ENCODE data around the gene PTRHD1. TPM values are rescaled to one million over a fixed set of nuclear protein-coding genes. Genes with fewer than 3 reads are reported as not detected.

Gene PTRHD1
- total and polyA plus RNA-seq, 2 of the 8 experiments (the other 6 are each of a cell fraction or from before 2014, with no cell fraction given): 46.2 to 91.9 TPM

- no peak for TF ChIP-seq HDAC2 (IDR thresholded peaks at IDR 0.05; ENCODE audit: borderline replicate concordance in 1 of 2, low read depth in 2 of 2, low read length in 2 of 2)
- Histone ChIP-seq H3K4me3 (ENCODE audit: extremely low read depth in 1 of 4, insufficient read depth in 2 of 4, low read depth in 3 of 4, low read length in 4 of 4) (no peak overlapping the region), H3K4ac (replicated peaks; ENCODE audit: insufficient read length, low read depth, low read length) (no peak overlapping the region), H3K79me2 (ENCODE audit: control insufficient read depth in 1 of 2, insufficient read depth in 2 of 2, low read length in 2 of 2) (no peaks in the 10 kb centered on the region), H4K91ac (replicated peaks; ENCODE audit: insufficient read length, low read length) (no peak overlapping the region), H3K9me3 (ENCODE audit: insufficient read depth in 2 of 2, low read depth in 1 of 2, low read length in 1 of 2) (no peaks in the 10 kb centered on the region), H3K56ac (replicated peaks; ENCODE audit: insufficient read length, low read depth, low read length) (no peak overlapping the region), H3K27ac (ENCODE audit: low read depth, low read length) (no peak overlapping the region), H3K4me2 (ENCODE audit: insufficient read depth in 1 of 2, low read depth in 2 of 2, low read length in 2 of 2) (peak overlapping the region in 1 of 2 experiments; percentile 38; a peak in 2 of 4 replicates), H3K4me1 (replicated peaks in 1 of 4; ENCODE audit: control insufficient read depth in 3 of 4, insufficient read depth in 4 of 4, low read length in 3 of 4) (peaks cover 2 to 5% (median 3%) of the 10 kb centered on the region in 4 experiments; a peak in 5 of 7 replicates), H2BK12ac (ENCODE audit: low read depth, low read length) (no peak overlapping the region), H3K14ac (ENCODE audit: insufficient read length) (no peak overlapping the region), H3K27me3 (replicated peaks in 1 of 4; ENCODE audit: control insufficient read depth in 3 of 4, extremely low read depth in 1 of 4, insufficient read depth in 3 of 4, low read length in 3 of 4) (peaks cover 0 to 2% (median 0%) of the 10 kb centered on the region in 4 experiments; a peak in 1 of 7 replicates), H3K23ac (ENCODE audit: insufficient read length) (no peak overlapping the region), H2BK20ac (ENCODE audit: low read length) (no peak overlapping the region), H3K23me2 (ENCODE audit: low read depth, low read length) (peaks cover 2% of the 10 kb centered on the region; the same call in 1 of the 2 replicates), H3K18ac (ENCODE audit: extremely low read depth, low read length) (no peak overlapping the region), H2BK15ac (ENCODE audit: low read length) (no peak overlapping the region), H4K20me1 (replicated peaks in 1 of 2; ENCODE audit: control insufficient read depth in 1 of 2, insufficient read depth in 2 of 2, low read length in 2 of 2) (no peaks in the 10 kb centered on the region), H2BK5ac (ENCODE audit: low read depth, low read length) (no peak overlapping the region), H2BK120ac (replicated peaks; ENCODE audit: low read depth, low read length) (no peak overlapping the region), H4K5ac (ENCODE audit: insufficient read length, low read depth, low read length) (no peak overlapping the region), H3K36me3 (ENCODE audit: control insufficient read depth in 2 of 4, insufficient read depth in 4 of 4, low read length in 3 of 4) (peaks cover 0 to 5% (median 3%) of the 10 kb centered on the region in 4 experiments; a peak in 4 of 8 replicates), H2AFZ (ENCODE audit: low read length) (no peak overlapping the region), H4K8ac (ENCODE audit: extremely low read depth, insufficient read depth, low read length) (no peak overlapping the region), H3K9ac (replicated peaks in 1 of 4; ENCODE audit: extremely low read depth in 1 of 4, low read depth in 3 of 4, low read length in 3 of 4) (no peak overlapping the region), H3K79me1 (ENCODE audit: low read depth, low read length) (no peaks in the 10 kb centered on the region), H2AK5ac (ENCODE audit: low read depth, low read length) (no peak overlapping the region)
- DNase-seq (ENCODE audit: low read depth in 1 of 2, low spot score in 2 of 2): no peak
- WGBS, 2 experiments (ENCODE audit: extremely low coverage in 1 of 2, insufficient coverage in 1 of 2, insufficient read length in 1 of 2, insufficient replicate concordance in 2 of 2, low coverage in 1 of 2, low lambda C conversion rate in 2 of 2, missing lambda C conversion rate in 1 of 2): 67% methylated on average over 3 of the region's 3 CpGs; no CpG with 5 or more reads in 1 of the 2 experiments
- FAIRE-seq: no peak
- ChIA-PET CTCF (ENCODE audit: partially characterized antibody) (interaction anchor here (0.6 to 1.1 kb wide), 2 partner anchors 14 to 1071 kb away, joined by 3 read pairs; no protein-coding TSS in a partner anchor), POLR2A (ENCODE audit: partially characterized antibody) (no interaction called here)
Observed at GRCh38 chr2:24754985-24755705, 38.0 kb downstream of the PTRHD1 start.
